Body of pancreas (tissue), 4 donors: ENCODE data around the gene KPNA3.

Experiments
- POLR2A ChIP-seq, 3 donors: fragments of 450-650 bp; IDR thresholded peaks; one replicate each; pipeline ENCODE4 v1.6.1; 2016; ENCODE audit warnings: antibody characterized with exemption in 3 of 3, mild to moderate bottlenecking in 2 of 3
- TF ChIP-seq, protein P1 (sequence below), 7 experiments: fragments of 450-650 bp in 4 of 7; fragments of 200-600 bp in 3 of 7; sonication (generic) in 3 of 7; IDR thresholded peaks; one replicate each; pipeline ENCODE4 v1.5.1; 2016 to 2019; ENCODE audit warnings: antibody characterized with exemption in 7 of 7

DNA sequence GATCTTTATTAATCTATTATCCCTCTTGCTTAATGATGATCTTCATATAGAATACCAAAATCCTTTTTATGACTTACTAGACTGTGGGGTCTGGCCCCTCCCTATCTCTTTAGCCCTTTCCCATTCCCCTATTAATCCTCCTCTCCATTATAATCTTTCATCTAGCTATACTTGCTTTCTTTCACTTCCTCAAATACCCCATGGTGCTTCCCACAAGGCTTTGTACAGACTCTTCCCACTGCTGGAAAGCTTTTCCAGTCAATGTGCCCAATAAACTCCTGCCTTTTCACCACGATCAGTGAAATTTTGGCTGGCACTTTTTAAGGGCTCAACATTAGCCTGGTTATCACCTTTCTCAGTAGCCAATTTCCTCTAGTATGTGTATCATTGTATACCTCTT, 98.0 kb downstream of the KPNA3 start:
- TF ChIP-seq, protein P1, sequence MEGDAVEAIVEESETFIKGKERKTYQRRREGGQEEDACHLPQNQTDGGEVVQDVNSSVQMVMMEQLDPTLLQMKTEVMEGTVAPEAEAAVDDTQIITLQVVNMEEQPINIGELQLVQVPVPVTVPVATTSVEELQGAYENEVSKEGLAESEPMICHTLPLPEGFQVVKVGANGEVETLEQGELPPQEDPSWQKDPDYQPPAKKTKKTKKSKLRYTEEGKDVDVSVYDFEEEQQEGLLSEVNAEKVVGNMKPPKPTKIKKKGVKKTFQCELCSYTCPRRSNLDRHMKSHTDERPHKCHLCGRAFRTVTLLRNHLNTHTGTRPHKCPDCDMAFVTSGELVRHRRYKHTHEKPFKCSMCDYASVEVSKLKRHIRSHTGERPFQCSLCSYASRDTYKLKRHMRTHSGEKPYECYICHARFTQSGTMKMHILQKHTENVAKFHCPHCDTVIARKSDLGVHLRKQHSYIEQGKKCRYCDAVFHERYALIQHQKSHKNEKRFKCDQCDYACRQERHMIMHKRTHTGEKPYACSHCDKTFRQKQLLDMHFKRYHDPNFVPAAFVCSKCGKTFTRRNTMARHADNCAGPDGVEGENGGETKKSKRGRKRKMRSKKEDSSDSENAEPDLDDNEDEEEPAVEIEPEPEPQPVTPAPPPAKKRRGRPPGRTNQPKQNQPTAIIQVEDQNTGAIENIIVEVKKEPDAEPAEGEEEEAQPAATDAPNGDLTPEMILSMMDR (IDR thresholded peaks at IDR 0.05), result no peak
- TF ChIP-seq POLR2A (IDR thresholded peaks at IDR 0.05), result no peak
